LNCaP clone FGC (cell line): ENCODE data around the gene EHMT1.

Source experiments
- DNase-seq: peaks from one replicate; pipeline ENCODE4 v3.0.0-alpha.2; 2011; ENCODE audit warnings: low read depth
- H3K4me3 ChIP-seq: 2 replicates; pipeline ENCODE4 v1.5.1; 2011; ENCODE audit warnings: mild to moderate bottlenecking, low read depth, low read length, control low read depth
- TF ChIP-seq, protein P1 (sequence below): IDR thresholded peaks from 2 replicates; pipeline ENCODE4 v1.5.1; 2012; ENCODE audit warnings: mild to moderate bottlenecking; ENCODE audit not compliant: control insufficient read depth, insufficient read depth; ENCODE audit errors: extremely low read depth

EHMT1 gene

DNA sequence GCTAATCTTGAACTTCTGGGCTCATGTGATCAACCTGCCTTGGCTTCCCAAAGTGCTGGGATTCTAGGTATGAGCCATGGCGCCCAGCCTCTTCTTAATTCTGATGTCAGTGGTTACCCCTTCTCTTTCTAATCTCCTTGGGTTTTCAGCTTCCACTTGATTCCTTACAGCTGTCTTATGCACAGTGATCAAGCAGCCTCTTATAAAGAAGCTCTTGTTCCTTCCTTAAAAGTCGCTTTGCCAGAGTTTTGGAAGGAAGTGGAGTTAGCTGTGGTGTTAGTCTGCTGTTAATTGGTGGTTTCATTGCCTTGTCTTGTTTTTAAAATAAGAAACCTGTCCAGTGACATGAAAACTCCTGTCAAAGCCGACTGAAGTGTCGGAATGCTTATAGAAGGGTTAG, 130.7 kb downstream of the EHMT1 start:
- no peak overlapping the region for H3K4me3 ChIP-seq
- no peak for DNase-seq
- TF ChIP-seq, protein P1, sequence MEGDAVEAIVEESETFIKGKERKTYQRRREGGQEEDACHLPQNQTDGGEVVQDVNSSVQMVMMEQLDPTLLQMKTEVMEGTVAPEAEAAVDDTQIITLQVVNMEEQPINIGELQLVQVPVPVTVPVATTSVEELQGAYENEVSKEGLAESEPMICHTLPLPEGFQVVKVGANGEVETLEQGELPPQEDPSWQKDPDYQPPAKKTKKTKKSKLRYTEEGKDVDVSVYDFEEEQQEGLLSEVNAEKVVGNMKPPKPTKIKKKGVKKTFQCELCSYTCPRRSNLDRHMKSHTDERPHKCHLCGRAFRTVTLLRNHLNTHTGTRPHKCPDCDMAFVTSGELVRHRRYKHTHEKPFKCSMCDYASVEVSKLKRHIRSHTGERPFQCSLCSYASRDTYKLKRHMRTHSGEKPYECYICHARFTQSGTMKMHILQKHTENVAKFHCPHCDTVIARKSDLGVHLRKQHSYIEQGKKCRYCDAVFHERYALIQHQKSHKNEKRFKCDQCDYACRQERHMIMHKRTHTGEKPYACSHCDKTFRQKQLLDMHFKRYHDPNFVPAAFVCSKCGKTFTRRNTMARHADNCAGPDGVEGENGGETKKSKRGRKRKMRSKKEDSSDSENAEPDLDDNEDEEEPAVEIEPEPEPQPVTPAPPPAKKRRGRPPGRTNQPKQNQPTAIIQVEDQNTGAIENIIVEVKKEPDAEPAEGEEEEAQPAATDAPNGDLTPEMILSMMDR = no peak

DNA sequence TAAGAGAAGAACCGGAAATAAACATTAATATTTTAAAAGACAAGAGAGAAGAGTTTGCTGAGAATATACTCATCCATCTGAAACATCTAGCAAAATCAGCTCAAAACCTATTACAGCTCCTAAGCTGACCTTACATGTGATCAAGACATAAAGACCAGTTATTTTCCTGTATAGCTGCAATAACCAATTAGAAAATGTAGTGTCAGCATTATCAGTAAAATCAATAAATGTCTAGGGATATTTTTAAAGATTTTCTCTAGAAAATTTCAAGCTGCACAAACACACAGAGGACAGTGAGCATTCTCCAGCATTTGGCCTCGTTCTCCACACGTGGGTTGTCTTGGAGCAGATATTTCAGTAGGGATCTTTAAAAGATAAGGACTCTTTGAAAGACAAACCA, 131.2 kb downstream of the EHMT1 start:
- H3K4me3 ChIP-seq = no peak overlapping the region
- TF ChIP-seq, protein P1 = no peak
- no peak for DNase-seq

DNA sequence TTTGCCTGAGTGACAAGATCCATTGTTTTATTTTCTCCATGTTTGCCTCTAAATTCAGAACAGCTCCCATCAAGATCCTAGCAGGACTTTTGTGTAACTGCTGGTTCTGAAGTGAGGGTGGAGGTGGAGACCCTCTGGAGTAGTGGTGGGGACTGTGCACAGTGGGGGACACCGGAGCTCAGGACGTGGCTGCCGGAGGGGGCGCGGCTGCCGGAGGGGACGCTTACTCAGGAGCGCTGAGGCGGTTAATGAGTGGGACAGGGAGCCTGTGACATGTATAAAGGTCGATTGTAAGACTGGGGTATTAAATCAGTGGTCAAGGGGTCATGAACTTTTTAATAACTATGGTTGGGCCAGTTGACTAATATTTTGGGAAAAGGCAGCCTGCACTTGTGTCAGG, 131.8 kb downstream of the EHMT1 start:
- TF ChIP-seq, protein P1 = no peak
- H3K4me3 ChIP-seq = no peak overlapping the region
- DNase-seq = no peak

GRCh38 chr9:137751616-137752015, 132.8 kb downstream of the EHMT1 start:
- H3K4me3 ChIP-seq = no peak overlapping the region
- TF ChIP-seq, protein P1 = no peak

GRCh38 chr9:137752426-137752825, 133.6 kb downstream of the EHMT1 start:
- TF ChIP-seq, protein P1 = no peak
- DNase-seq = no peak
- no peak overlapping the region for H3K4me3 ChIP-seq

More at GRCh38 chr9:137751616-137752015, 132.8 kb downstream of the EHMT1 start:
- no peak for DNase-seq

DNA sequence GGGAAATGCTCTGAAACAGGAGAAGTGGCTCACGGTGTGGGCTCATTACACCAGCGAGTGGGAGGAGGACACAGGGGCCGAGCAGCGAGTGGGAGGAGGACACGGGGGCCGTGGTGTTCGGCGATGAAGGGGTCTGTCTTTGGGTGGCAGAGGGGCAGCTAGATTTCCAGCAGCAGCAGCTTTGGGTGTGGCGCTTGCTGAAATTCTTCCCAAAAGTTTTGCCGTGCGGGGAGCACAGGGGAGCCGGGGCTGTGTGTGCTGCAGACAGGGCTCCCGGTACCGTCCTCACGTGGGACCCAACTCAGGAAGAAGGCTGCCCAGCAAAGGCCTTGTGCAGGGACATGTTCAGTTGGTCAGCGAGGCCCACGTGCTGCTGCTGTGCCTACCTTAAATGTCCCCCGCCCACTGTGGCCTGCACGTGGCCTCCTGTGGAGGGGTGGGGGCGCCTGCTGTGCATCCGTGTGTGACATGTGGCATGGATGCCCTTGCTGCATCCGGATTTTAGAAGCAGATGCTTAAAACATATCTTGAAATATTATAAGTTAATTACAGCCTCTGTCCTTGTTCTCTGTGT, 134.5 kb downstream of the EHMT1 start:
- H3K4me3 ChIP-seq = no peak overlapping the region
- TF ChIP-seq, protein P1 = no peak
- DNase-seq = no peak

DNA sequence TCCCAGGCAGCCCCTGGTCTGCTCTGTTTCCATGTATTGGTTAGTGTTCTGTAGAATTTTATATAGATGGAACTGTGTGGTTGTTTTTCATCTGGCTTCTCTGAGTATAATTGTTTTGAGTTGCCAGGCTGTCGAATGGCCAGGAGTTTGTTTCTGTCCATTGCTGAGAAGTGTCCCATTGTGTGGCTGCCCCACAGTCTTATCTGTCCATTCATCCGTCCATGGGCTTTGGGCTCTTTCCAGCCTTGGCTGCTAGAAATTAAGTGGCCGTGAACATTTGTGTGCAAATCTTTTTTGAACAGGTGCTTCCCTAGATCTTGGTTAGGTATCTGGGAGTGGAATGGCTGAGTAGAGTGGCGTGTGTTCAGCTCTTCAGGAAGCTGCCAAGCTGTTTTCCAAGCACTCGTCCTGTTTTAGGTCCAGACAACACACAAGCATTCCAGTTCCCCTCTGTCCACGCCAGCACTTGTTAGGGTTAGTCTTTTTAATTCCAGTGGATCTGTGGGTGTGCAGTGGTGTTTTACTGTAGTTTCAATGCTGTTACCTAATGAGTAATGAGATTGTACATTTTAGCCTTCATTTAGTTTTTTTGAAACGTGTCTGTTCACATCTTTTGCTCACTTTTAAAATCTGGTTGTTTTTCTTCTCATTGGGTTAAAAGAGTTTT, 136.6 kb downstream of the EHMT1 start:
- DNase-seq = no peak
- TF ChIP-seq, protein P1 = no peak
- no peak overlapping the region for H3K4me3 ChIP-seq
